Mesothelial cell of epicardium (in vitro differentiated cells): ENCODE results near the gene TMEM80. TPM values are rescaled to one million over a fixed set of nuclear protein-coding genes. Genes with fewer than 3 reads are reported as not detected.

ENCODE experiments used
- DNase-seq, 2 experiments: peaks; one replicate each; pipeline ENCODE4 v3.0.0; 2021; ENCODE audit warnings: low spot score in 2 of 2; ENCODE audit not compliant: unreplicated experiment in 2 of 2
- H3K27ac Mint-ChIP-seq: 2 replicates; pipeline ENCODE4 v1.8.0; 2021; ENCODE audit warnings: mixed read lengths
- H3K27me3 Mint-ChIP-seq: 2 replicates; pipeline ENCODE4 v1.8.0; 2021; ENCODE audit warnings: low read depth, mixed read lengths
- H3K36me3 Mint-ChIP-seq: 2 replicates; pipeline ENCODE4 v1.8.0; 2021; ENCODE audit warnings: mixed read lengths
- H3K4me1 Mint-ChIP-seq: 2 replicates; pipeline ENCODE4 v1.8.0; 2021; ENCODE audit warnings: mixed read lengths
- H3K4me3 Mint-ChIP-seq: 2 replicates; pipeline ENCODE4 v1.8.0; 2021; ENCODE audit warnings: mild to moderate bottlenecking, moderate library complexity, mixed read lengths
- H3K9me3 Mint-ChIP-seq: 2 replicates; pipeline ENCODE4 v1.8.0; 2021; ENCODE audit warnings: mixed read lengths
- CTCF ChIP-seq: fragments of 200-600 bp; sonication (generic); IDR thresholded peaks from one replicate; pipeline ENCODE4 v1.5.0; 2021; ENCODE audit warnings: antibody characterized with exemption; ENCODE audit not compliant: unreplicated experiment
- total RNA-seq: library from RNA; stranded (reverse); gene quantifications from 3 replicates; pipeline ENCODE4 v1.2.1, GENCODE V29; 2021

Gene TMEM80
- total RNA-seq, 1 donor from 2014 or later = 28.7 TPM

GRCh38 chr11:690738-691633 lies 4.6 kb upstream of the TMEM80 start:
- no peak for DNase-seq
- Mint-ChIP-seq H3K27me3 (no peaks in the 10 kb centered on the region), H3K9me3 (no peaks in the 10 kb centered on the region), H3K36me3 (peaks cover 15% of the 10 kb centered on the region), H3K4me3 (no peak overlapping the region), H3K27ac (peak overlapping the region; percentile 22), H3K4me1 (peaks cover 28% of the 10 kb centered on the region)
- no peak for TF ChIP-seq CTCF

- TF ChIP-seq CTCF = no peak
- H3K4me1 Mint-ChIP-seq = peaks cover 35% of the 10 kb centered on the region
- H3K4me3 Mint-ChIP-seq = no peak overlapping the region
- H3K9me3 Mint-ChIP-seq = no peaks in the 10 kb centered on the region
- DNase-seq = no peak
- peaks cover 12% of the 10 kb centered on the region for H3K36me3 Mint-ChIP-seq
- H3K27me3 Mint-ChIP-seq = no peaks in the 10 kb centered on the region
- H3K27ac Mint-ChIP-seq = no peak overlapping the region
Measured at GRCh38 chr11:691710-692590, 3.7 kb upstream of the TMEM80 start.

GRCh38 chr11:692824-693414 lies 2.7 kb upstream of the TMEM80 start:
- Mint-ChIP-seq H3K4me3 (peak overlapping the region; percentile 67), H3K9me3 (no peaks in the 10 kb centered on the region), H3K27me3 (no peaks in the 10 kb centered on the region), H3K4me1 (peaks cover 45% of the 10 kb centered on the region), H3K36me3 (peaks cover 8% of the 10 kb centered on the region), H3K27ac (peak overlapping the region; percentile 85)
- no peak for TF ChIP-seq CTCF
- no peak for DNase-seq

GRCh38 chr11:693415-693831 lies 2.2 kb upstream of the TMEM80 start:
- peak overlapping the region; percentile 85 for H3K27ac Mint-ChIP-seq
- H3K36me3 Mint-ChIP-seq = peaks cover 4% of the 10 kb centered on the region
- H3K4me1 Mint-ChIP-seq = peaks cover 49% of the 10 kb centered on the region
- no peaks in the 10 kb centered on the region for H3K9me3 Mint-ChIP-seq
- TF ChIP-seq CTCF = no peak
- H3K4me3 Mint-ChIP-seq = peak overlapping the region; percentile 67
- H3K27me3 Mint-ChIP-seq = no peaks in the 10 kb centered on the region
- no peak for DNase-seq

GRCh38 chr11:693887-694562 lies 1.6 kb upstream of the TMEM80 start:
- H3K27ac Mint-ChIP-seq = peak overlapping the region; percentile 85
- H3K36me3 Mint-ChIP-seq = peaks cover 3% of the 10 kb centered on the region
- no peak for TF ChIP-seq CTCF
- no peak for DNase-seq
- H3K27me3 Mint-ChIP-seq = no peaks in the 10 kb centered on the region
- H3K4me1 Mint-ChIP-seq = peaks cover 49% of the 10 kb centered on the region
- peak overlapping the region; percentile 67 for H3K4me3 Mint-ChIP-seq
- H3K9me3 Mint-ChIP-seq = no peaks in the 10 kb centered on the region
